Epithelial cell of proximal tubule (primary cell): Measurements from ENCODE around the gene SYPL2. TPM values are rescaled to one million over a fixed set of nuclear protein-coding genes. Genes with fewer than 3 reads are reported as not detected.

Source experiments
- DNase-seq: peaks from one replicate; pipeline ENCODE4 v3.0.0-alpha.2; 2011; ENCODE audit warnings: low read depth
- H3K4me3 ChIP-seq: 2 replicates; pipeline ENCODE4 v1.5.1; 2011; ENCODE audit warnings: low read depth, mild to moderate bottlenecking, low read length
- CTCF ChIP-seq: conservative IDR thresholded peaks from 2 replicates; pipeline ENCODE4 v1.5.1; 2012; ENCODE audit warnings: low read depth, mild to moderate bottlenecking, low read length
- total RNA-seq: library from RNA; depleted of rRNA; stranded (reverse); fragments of >200 nt; gene quantifications from 2 replicates; pipeline ENCODE4 v1.2.3, GENCODE V29; 2015

Gene SYPL2
- total RNA-seq, 1 donor from 2014 or later = 0.12 TPM

GRCh38 chr1:109495738-109496137 is 29.4 kb downstream of the SYPL2 start:
- no peak for DNase-seq
- TF ChIP-seq CTCF = no peak

GRCh38 chr1:109497449-109498160 is 31.3 kb downstream of the SYPL2 start:
- no peak overlapping the region for H3K4me3 ChIP-seq
- DNase-seq = no peak
- no peak for TF ChIP-seq CTCF

More at GRCh38 chr1:109495738-109496137, 29.4 kb downstream of the SYPL2 start:
- H3K4me3 ChIP-seq = no peak overlapping the region

GRCh38 chr1:109498161-109498801 is 31.9 kb downstream of the SYPL2 start:
- TF ChIP-seq CTCF = peak; percentile 67
- no peak overlapping the region for H3K4me3 ChIP-seq
- no peak for DNase-seq

- TF ChIP-seq CTCF = no peak
- no peak overlapping the region for H3K4me3 ChIP-seq
- DNase-seq = no peak
These were observed 32.7 kb downstream of the SYPL2 start for GRCh38 chr1:109499081-109499480.

GRCh38 chr1:109499661-109500536 is 33.6 kb downstream of the SYPL2 start:
- no peak overlapping the region for H3K4me3 ChIP-seq
- peak; percentile 74 for DNase-seq
- TF ChIP-seq CTCF = peak; percentile 86

GRCh38 chr1:109500941-109501381 is 34.6 kb downstream of the SYPL2 start:
- no peak for TF ChIP-seq CTCF
- no peak for DNase-seq
- no peak overlapping the region for H3K4me3 ChIP-seq
